ENCODE measurements around the gene TWNK. TPM values are rescaled to one million over a fixed set of nuclear protein-coding genes. Genes with fewer than 3 reads are reported as not detected.
"Not testable (repeated sequence)": the region's sequence is repeated elsewhere in the genome, so short reads cannot be mapped to it uniquely, and the experiment has no call there.

Gene TWNK
- total RNA-seq, 1 donor from 2014 or later, result 11.5 TPM

- TF ChIP-seq CTCF (IDR thresholded peaks at IDR 0.05), result no peak
- intact Hi-C loops (cut with DNase I), result no loop called here
- peaks cover 4 to 9% of the 10 kb centered on the region in 2 donors for H3K36me3 ChIP-seq
- H3K27me3 ChIP-seq, result no peaks in the 10 kb centered on the region
- H3K4me3 ChIP-seq, result peak overlapping the region in 1 of 2 donors; percentile 74
- peak overlapping the region in 1 of 2 donors; percentile 39 for H3K27ac ChIP-seq
- H3K4me1 ChIP-seq, result peaks cover 8 to 9% of the 10 kb centered on the region in 2 donors
- peak in 1 of 2 donors; percentile 62 for DNase-seq (ENCODE audit: low spot score in 2 of 2)
- H3K9me3 ChIP-seq, result no peaks in the 10 kb centered on the region
Measured at GRCh38 chr10:100970076-100970913, 17.0 kb upstream of the TWNK start.

DNA sequence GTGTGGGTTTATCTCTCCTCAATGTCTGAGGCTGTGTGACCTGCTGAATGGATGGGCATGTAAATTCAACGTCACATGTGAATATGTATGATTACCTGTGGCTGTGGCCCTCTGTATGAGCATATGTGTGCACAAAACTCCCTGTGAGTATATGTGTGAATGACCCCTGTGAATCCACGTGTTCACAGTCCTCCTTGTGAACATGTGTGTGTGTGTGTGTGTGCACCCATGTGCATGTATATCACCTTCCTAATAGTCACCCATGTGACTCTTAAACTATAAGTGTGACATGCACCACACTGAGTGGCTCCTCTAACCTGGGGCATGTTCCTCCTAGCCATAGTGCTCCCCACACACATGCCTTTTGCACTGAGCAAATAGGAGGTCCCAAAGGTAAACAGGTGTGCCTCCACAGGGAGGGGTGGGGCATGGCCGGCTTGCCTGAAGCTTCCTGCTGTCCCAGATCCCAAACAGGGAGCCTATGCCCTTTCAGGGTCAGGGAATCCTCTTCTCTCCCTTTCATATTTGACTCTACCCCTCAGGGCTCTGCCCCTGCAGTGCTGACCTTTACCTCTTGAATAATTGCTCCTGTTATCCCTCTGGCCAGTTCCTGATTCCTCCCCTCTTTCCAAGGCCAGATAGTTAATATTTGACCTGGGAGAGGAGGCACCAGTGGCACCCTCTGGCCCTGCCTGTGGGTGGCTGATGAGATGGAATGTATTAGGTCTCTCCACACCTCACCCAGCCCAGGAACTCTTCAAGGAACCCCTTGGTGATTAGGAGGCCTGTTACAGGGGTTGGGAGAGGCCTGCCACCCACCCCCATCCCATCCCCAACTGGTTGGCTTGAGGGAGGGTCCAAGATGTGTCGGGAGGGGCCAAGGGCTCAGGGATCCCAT is 16.2 kb upstream of the TWNK start:
- intact Hi-C loops (cut with DNase I), result no loop called here
- Histone ChIP-seq H3K27me3 (no peaks in the 10 kb centered on the region), H3K9me3 (no peaks in the 10 kb centered on the region), H3K36me3 (peaks cover 0 to 5% of the 10 kb centered on the region in 2 donors), H3K27ac (no peak overlapping the region), H3K4me3 (no peak overlapping the region), H3K4me1 (peaks cover 8 to 9% of the 10 kb centered on the region in 2 donors)
- TF ChIP-seq CTCF (IDR thresholded peaks at IDR 0.05), result no peak
- DNase-seq (ENCODE audit: low spot score in 2 of 2), result peak in 1 of 2 donors; percentile 52

- no peak for TF ChIP-seq CTCF (IDR thresholded peaks at IDR 0.05)
- no peak overlapping the region for H3K27ac ChIP-seq
- DNase-seq (ENCODE audit: low spot score in 2 of 2), result peak in 1 of 2 donors; percentile 51
- no peaks in the 10 kb centered on the region for H3K27me3 ChIP-seq
- no peak overlapping the region for H3K4me3 ChIP-seq
- intact Hi-C loops (cut with DNase I), result no loop called here
- peaks cover 0 to 3% of the 10 kb centered on the region in 2 donors for H3K36me3 ChIP-seq
- no peaks in the 10 kb centered on the region for H3K9me3 ChIP-seq
- peaks cover 8 to 9% of the 10 kb centered on the region in 2 donors for H3K4me1 ChIP-seq
Measured at GRCh38 chr10:100972115-100972903, 15.0 kb upstream of the TWNK start.

GRCh38 chr10:100972904-100973535 is 14.3 kb upstream of the TWNK start:
- TF ChIP-seq CTCF (IDR thresholded peaks at IDR 0.05), result no peak
- intact Hi-C loops (cut with DNase I), result no loop called here
- peaks cover 0 to 3% of the 10 kb centered on the region in 2 donors for H3K36me3 ChIP-seq
- no peaks in the 10 kb centered on the region for H3K9me3 ChIP-seq
- H3K27ac ChIP-seq, result no peak overlapping the region
- DNase-seq (ENCODE audit: low spot score in 2 of 2), result peak in 1 of 2 donors; percentile 50
- H3K27me3 ChIP-seq, result no peaks in the 10 kb centered on the region
- H3K4me1 ChIP-seq, result peaks cover 8 to 9% of the 10 kb centered on the region in 2 donors
- H3K4me3 ChIP-seq, result no peak overlapping the region

DNA sequence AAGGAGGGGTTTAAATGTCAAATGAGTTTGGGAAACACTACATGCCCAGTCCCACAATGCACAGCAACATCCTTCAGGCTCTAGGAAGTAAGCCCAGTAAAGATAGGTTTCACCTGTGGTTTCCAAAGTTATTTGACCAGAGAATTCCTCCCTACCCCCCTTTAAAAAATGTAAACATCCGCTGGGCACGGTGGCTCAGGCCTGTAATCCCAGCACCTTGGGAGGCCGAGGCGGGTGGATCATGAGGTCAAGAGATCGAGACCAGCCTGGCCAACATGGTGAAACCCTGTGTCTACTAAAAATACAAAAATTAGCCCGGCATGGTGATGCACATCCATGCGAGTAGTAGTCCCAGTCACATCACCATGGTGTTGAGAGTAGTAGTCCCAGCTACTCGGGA is 11.9 kb upstream of the TWNK start:
- H3K4me1 ChIP-seq; DNase-seq (ENCODE audit: low spot score in 2 of 2); H3K27me3 ChIP-seq; H3K4me3 ChIP-seq; H3K27ac ChIP-seq; H3K9me3 ChIP-seq; intact Hi-C loops (cut with DNase I): not testable (repeated sequence)
- peaks cover 11 to 19% of the 10 kb centered on the region in 2 donors for H3K36me3 ChIP-seq

Data from ascending aorta (tissue), 2 donors.